Chondrocyte (in vitro differentiated cells): ENCODE results near the gene TLL1. TPM values are rescaled to one million over a fixed set of nuclear protein-coding genes. Genes with fewer than 3 reads are reported as not detected.

Experiments used
- DNase-seq: peaks from one replicate; pipeline ENCODE4 v3.0.0; 2021; ENCODE audit warnings: mixed read lengths, low spot score
- H3K27ac Mint-ChIP-seq: one replicate; pipeline ENCODE4 v1.8.0; 2021; ENCODE audit warnings: mild to moderate bottlenecking, moderate library complexity, mixed read lengths; ENCODE audit not compliant: unreplicated experiment
- H3K27me3 Mint-ChIP-seq: 2 replicates; pipeline ENCODE4 v1.8.0; 2021; ENCODE audit warnings: low read depth, mixed read lengths
- H3K36me3 Mint-ChIP-seq: 2 replicates; pipeline ENCODE4 v1.8.0; 2021; ENCODE audit warnings: low read depth, mixed read lengths
- H3K4me1 Mint-ChIP-seq: 2 replicates; pipeline ENCODE4 v1.8.0; 2021; ENCODE audit warnings: low read depth, mild to moderate bottlenecking, mixed read lengths
- H3K4me3 Mint-ChIP-seq: one replicate; pipeline ENCODE4 v1.8.0; 2021; ENCODE audit warnings: mild to moderate bottlenecking, moderate library complexity, mixed read lengths; ENCODE audit not compliant: unreplicated experiment
- H3K9me3 Mint-ChIP-seq: 2 replicates; pipeline ENCODE4 v1.8.0; 2021; ENCODE audit warnings: low read depth, mixed read lengths
- total RNA-seq: library from RNA; stranded (reverse); gene quantifications from 3 replicates; pipeline ENCODE4 v1.2.1, GENCODE V29; 2021
- TF ChIP-seq, protein P1 (sequence below): fragments of 200-600 bp; sonication (generic); IDR thresholded peaks from 2 replicates; pipeline ENCODE4 v1.5.0; 2021; ENCODE audit warnings: antibody characterized with exemption, mild to moderate bottlenecking, moderate library complexity

Gene TLL1
- total RNA-seq, 1 donor from 2014 or later: 3.4 TPM

DNA sequence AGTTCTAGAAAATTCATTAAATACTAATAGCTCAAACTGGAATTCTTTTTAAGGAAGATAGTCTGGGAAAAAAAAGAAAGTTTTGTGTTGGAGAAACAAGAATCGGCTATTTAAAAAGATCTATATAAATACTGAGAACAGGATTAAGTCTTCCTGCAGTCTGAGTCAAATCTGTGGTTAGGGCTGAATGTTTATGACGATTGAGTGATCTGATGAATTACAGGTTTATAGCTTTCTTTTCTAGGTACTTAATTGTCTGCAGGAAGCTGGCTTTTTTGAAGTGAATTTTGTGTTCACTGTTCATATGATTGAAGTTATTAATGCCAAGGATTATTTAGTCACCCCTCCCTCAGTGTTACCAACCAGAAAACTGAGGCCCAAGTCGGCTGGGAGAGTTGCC, 42.2 kb downstream of the TLL1 start:
- no peaks in the 10 kb centered on the region for H3K27me3 Mint-ChIP-seq

DNA sequence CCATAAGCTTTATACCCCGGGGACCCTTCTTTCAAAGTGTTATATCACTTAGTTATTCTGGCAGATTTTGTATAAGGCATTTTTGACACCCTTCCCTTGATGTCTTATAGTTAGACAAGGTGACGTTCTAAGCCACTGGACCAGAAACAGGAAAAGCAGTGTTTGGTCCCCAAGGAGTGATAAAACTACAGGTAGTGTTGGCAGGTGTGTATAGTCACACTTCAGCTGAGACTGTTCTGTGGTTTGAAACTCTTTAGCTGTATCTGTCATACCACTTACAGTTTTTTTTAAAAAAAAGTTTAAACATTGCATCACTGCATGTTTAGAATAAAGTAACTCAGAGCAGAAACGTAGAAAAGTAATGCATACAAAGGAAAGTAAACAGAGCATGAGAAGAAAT, 48.5 kb downstream of the TLL1 start:
- no peaks in the 10 kb centered on the region for H3K36me3 Mint-ChIP-seq
- H3K27ac Mint-ChIP-seq: no peak overlapping the region
- peaks cover 3% of the 10 kb centered on the region for H3K9me3 Mint-ChIP-seq
- no peaks in the 10 kb centered on the region for H3K27me3 Mint-ChIP-seq
- H3K4me3 Mint-ChIP-seq: no peak overlapping the region
- TF ChIP-seq, protein P1, sequence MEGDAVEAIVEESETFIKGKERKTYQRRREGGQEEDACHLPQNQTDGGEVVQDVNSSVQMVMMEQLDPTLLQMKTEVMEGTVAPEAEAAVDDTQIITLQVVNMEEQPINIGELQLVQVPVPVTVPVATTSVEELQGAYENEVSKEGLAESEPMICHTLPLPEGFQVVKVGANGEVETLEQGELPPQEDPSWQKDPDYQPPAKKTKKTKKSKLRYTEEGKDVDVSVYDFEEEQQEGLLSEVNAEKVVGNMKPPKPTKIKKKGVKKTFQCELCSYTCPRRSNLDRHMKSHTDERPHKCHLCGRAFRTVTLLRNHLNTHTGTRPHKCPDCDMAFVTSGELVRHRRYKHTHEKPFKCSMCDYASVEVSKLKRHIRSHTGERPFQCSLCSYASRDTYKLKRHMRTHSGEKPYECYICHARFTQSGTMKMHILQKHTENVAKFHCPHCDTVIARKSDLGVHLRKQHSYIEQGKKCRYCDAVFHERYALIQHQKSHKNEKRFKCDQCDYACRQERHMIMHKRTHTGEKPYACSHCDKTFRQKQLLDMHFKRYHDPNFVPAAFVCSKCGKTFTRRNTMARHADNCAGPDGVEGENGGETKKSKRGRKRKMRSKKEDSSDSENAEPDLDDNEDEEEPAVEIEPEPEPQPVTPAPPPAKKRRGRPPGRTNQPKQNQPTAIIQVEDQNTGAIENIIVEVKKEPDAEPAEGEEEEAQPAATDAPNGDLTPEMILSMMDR: no peak
- peaks cover 7% of the 10 kb centered on the region for H3K4me1 Mint-ChIP-seq
- no peak for DNase-seq

More for the DNA sequence above, 42.2 kb downstream of the TLL1 start:
- no peaks in the 10 kb centered on the region for H3K4me1 Mint-ChIP-seq
- H3K4me3 Mint-ChIP-seq: no peak overlapping the region
- H3K36me3 Mint-ChIP-seq: no peaks in the 10 kb centered on the region
- TF ChIP-seq, protein P1: no peak
- no peak for DNase-seq
- no peaks in the 10 kb centered on the region for H3K9me3 Mint-ChIP-seq
- H3K27ac Mint-ChIP-seq: no peak overlapping the region

DNA sequence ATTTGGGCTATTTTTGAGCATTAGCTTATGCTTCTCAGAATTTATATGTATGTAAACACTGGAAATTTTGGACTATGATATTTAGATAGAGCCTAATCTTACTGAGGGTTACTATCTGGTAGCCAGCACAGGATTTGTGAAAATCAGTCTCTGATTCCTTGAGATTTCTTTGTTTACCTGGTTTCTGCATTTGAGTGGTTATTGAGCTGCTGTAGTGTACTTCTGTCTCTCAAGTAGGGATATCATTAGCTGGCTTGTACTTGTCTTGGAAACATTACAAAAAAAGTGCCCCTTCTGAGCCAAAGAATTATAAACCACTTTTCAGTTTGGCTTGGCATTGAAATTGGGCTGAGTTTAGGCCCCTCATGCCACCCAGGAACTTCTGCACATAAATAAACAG, 49.7 kb downstream of the TLL1 start:
- peaks cover 3% of the 10 kb centered on the region for H3K9me3 Mint-ChIP-seq
- H3K27me3 Mint-ChIP-seq: peaks cover under 1% of the 10 kb centered on the region
- peaks cover under 1% of the 10 kb centered on the region for H3K36me3 Mint-ChIP-seq
- no peak overlapping the region for H3K4me3 Mint-ChIP-seq
- TF ChIP-seq, protein P1: no peak
- no peak overlapping the region for H3K27ac Mint-ChIP-seq
- H3K4me1 Mint-ChIP-seq: peaks cover 7% of the 10 kb centered on the region
- DNase-seq: no peak

DNA sequence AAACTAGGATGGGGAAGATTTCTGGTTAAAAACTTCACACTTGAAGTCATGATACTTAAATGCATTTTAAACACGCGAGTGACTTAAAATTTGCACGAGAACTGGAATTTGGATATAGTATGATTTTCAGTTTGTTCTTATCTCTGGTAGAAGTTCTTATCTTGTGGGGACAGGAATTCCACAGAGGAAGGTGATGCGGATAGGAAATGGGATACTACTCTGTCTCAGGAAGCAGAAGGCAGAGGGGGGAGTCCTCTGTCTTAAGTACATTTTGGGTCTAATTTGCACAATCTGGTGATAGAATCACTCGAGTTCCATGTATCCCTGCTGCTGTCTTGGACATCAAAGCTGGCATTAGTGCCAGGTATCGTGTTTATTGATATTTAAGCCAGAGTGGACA, 53.3 kb downstream of the TLL1 start:
- H3K4me1 Mint-ChIP-seq: peaks cover 7% of the 10 kb centered on the region
- H3K36me3 Mint-ChIP-seq: peaks cover 1% of the 10 kb centered on the region
- H3K4me3 Mint-ChIP-seq: no peak overlapping the region
- TF ChIP-seq, protein P1: no peak
- no peak for DNase-seq
- peaks cover 3% of the 10 kb centered on the region for H3K9me3 Mint-ChIP-seq
- H3K27ac Mint-ChIP-seq: no peak overlapping the region
- H3K27me3 Mint-ChIP-seq: peaks cover 4% of the 10 kb centered on the region

DNA sequence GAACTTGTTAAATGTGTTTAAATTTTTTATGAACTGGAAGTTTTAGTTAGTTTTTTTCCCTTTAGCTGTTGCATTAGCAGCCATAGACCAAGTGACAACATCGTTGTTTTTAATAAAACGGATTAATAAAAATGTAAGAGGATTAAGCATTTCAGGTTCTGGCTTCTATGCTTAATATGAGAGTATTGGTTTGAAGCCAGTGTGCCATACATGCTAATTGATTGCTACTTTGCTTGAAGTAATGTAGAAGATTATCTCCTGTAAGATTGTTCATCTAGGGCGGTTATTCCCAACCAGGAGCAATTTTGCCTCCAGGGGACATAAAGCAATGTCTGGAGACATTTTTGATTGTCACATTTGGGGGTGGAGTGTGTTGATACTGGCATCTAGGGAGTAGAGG, 54.3 kb downstream of the TLL1 start:
- DNase-seq: no peak
- peaks cover 4% of the 10 kb centered on the region for H3K27me3 Mint-ChIP-seq
- TF ChIP-seq, protein P1: no peak
- no peak overlapping the region for H3K4me3 Mint-ChIP-seq
- peaks cover 1% of the 10 kb centered on the region for H3K36me3 Mint-ChIP-seq
- no peak overlapping the region for H3K27ac Mint-ChIP-seq
- H3K4me1 Mint-ChIP-seq: peaks cover 6% of the 10 kb centered on the region
- peaks cover 3% of the 10 kb centered on the region for H3K9me3 Mint-ChIP-seq
